Stimulated activated memory B cell treated with anti-CD40 and anti-IgM and Interleukin-4, amounts not matched to agents 10 μg/mL and 1 μg/mL and 100 μg/mL, for 72 hours (primary cell): ENCODE data around the gene DNLZ.
A peak's percentile ranks its signal among the peaks of the same experiment; 100 is the strongest.

Experiments
- ATAC-seq: fragments of 150-1000 bp; cut with Tn5 transposase; 2 replicates; pipeline ENCODE4 v1.10.0; 2021
- H3K27ac Mint-ChIP-seq: one replicate; pipeline ENCODE4 v1.8.0; 2022; ENCODE audit warnings: mild to moderate bottlenecking, mixed read lengths
- H3K27me3 Mint-ChIP-seq: one replicate; pipeline ENCODE4 v1.8.0; 2022; ENCODE audit warnings: mixed read lengths
- H3K36me3 Mint-ChIP-seq: one replicate; pipeline ENCODE4 v1.8.0; 2022; ENCODE audit warnings: mixed read lengths
- H3K4me1 Mint-ChIP-seq: one replicate; pipeline ENCODE4 v1.8.0; 2022; ENCODE audit warnings: mixed read lengths
- H3K4me3 Mint-ChIP-seq: one replicate; pipeline ENCODE4 v1.8.0; 2022; ENCODE audit warnings: mild to moderate bottlenecking, moderate library complexity, mixed read lengths
- H3K9me3 Mint-ChIP-seq: one replicate; pipeline ENCODE4 v1.8.0; 2022; ENCODE audit warnings: mixed read lengths

Gene DNLZ

GRCh38 chr9:136401173-136401922 is 37.8 kb upstream of the DNLZ start:
- H3K27ac Mint-ChIP-seq, result peak overlapping the region; percentile 86
- peaks cover 62% of the 10 kb centered on the region for H3K4me1 Mint-ChIP-seq
- peak overlapping the region; percentile 36 for H3K4me3 Mint-ChIP-seq
- H3K27me3 Mint-ChIP-seq, result no peaks in the 10 kb centered on the region
- H3K36me3 Mint-ChIP-seq, result peaks cover 27% of the 10 kb centered on the region
- H3K9me3 Mint-ChIP-seq, result no peaks in the 10 kb centered on the region
- no peak for ATAC-seq

- Mint-ChIP-seq H3K27me3 (no peaks in the 10 kb centered on the region), H3K4me1 (peaks cover 60% of the 10 kb centered on the region), H3K9me3 (no peaks in the 10 kb centered on the region), H3K36me3 (peaks cover 27% of the 10 kb centered on the region), H3K4me3 (peak within 1 kb of the TSS; percentile 84), H3K27ac (peak within 1 kb of the TSS; percentile 80)
- peak; percentile 86 for ATAC-seq
These were observed 36.7 kb upstream of the DNLZ start, which contains the start of gene SNAPC4 for GRCh38 chr9:136400038-136400834. Gene SNAPC4, minus strand, starts transcription at chr9:136400170. Its CDS starts 1,742 bp downstream, at chr9:136398428.

GRCh38 chr9:136399176-136400037 is 35.9 kb upstream of the DNLZ start:
- peak overlapping the region; percentile 80 for H3K27ac Mint-ChIP-seq
- ATAC-seq, result peak; percentile 57

GRCh38 chr9:136398286-136398685 is 34.7 kb upstream of the DNLZ start:
- Mint-ChIP-seq H3K36me3 (peaks cover 37% of the 10 kb centered on the region), H3K4me3 (peak overlapping the region; percentile 84), H3K27me3 (no peaks in the 10 kb centered on the region), H3K4me1 (peaks cover 41% of the 10 kb centered on the region), H3K27ac (no peak overlapping the region), H3K9me3 (no peaks in the 10 kb centered on the region)
- no peak for ATAC-seq

More at GRCh38 chr9:136399176-136400037, 35.9 kb upstream of the DNLZ start:
- H3K4me1 Mint-ChIP-seq, result peaks cover 52% of the 10 kb centered on the region
- peak overlapping the region; percentile 84 for H3K4me3 Mint-ChIP-seq
- no peaks in the 10 kb centered on the region for H3K9me3 Mint-ChIP-seq
- peaks cover 35% of the 10 kb centered on the region for H3K36me3 Mint-ChIP-seq
- H3K27me3 Mint-ChIP-seq, result no peaks in the 10 kb centered on the region

GRCh38 chr9:136397643-136398042 is 34.1 kb upstream of the DNLZ start:
- Mint-ChIP-seq H3K4me3 (no peak overlapping the region), H3K27ac (no peak overlapping the region), H3K4me1 (peaks cover 38% of the 10 kb centered on the region), H3K27me3 (no peaks in the 10 kb centered on the region), H3K9me3 (no peaks in the 10 kb centered on the region), H3K36me3 (peaks cover 38% of the 10 kb centered on the region)
- no peak for ATAC-seq

- Mint-ChIP-seq H3K27ac (no peak overlapping the region), H3K36me3 (peaks cover 38% of the 10 kb centered on the region), H3K27me3 (no peaks in the 10 kb centered on the region), H3K9me3 (no peaks in the 10 kb centered on the region), H3K4me1 (peaks cover 30% of the 10 kb centered on the region), H3K4me3 (no peak overlapping the region)
- no peak for ATAC-seq
These were observed 32.6 kb upstream of the DNLZ start for GRCh38 chr9:136396219-136396515.

- no peak for ATAC-seq
- Mint-ChIP-seq H3K27ac (no peak overlapping the region), H3K36me3 (peaks cover 44% of the 10 kb centered on the region)
These were observed 32.0 kb upstream of the DNLZ start for GRCh38 chr9:136395345-136396218.

GRCh38 chr9:136395020-136395340 is 31.4 kb upstream of the DNLZ start:
- Mint-ChIP-seq H3K9me3 (no peaks in the 10 kb centered on the region), H3K27ac (no peak overlapping the region), H3K36me3 (peaks cover 50% of the 10 kb centered on the region), H3K27me3 (no peaks in the 10 kb centered on the region), H3K4me3 (no peak overlapping the region), H3K4me1 (peaks cover 21% of the 10 kb centered on the region)
- ATAC-seq, result no peak

More at GRCh38 chr9:136395345-136396218, 32.0 kb upstream of the DNLZ start:
- no peak overlapping the region for H3K4me3 Mint-ChIP-seq
- peaks cover 25% of the 10 kb centered on the region for H3K4me1 Mint-ChIP-seq
- H3K27me3 Mint-ChIP-seq, result no peaks in the 10 kb centered on the region
- no peaks in the 10 kb centered on the region for H3K9me3 Mint-ChIP-seq

- H3K36me3 Mint-ChIP-seq, result peaks cover 55% of the 10 kb centered on the region
- H3K4me3 Mint-ChIP-seq, result no peak overlapping the region
These were observed 30.9 kb upstream of the DNLZ start for GRCh38 chr9:136394312-136395019.

GRCh38 chr9:136393531-136393930 is 30.0 kb upstream of the DNLZ start:
- H3K4me3 Mint-ChIP-seq, result no peak overlapping the region
- H3K4me1 Mint-ChIP-seq, result peaks cover 11% of the 10 kb centered on the region
- H3K9me3 Mint-ChIP-seq, result no peaks in the 10 kb centered on the region
- no peak for ATAC-seq
- no peak overlapping the region for H3K27ac Mint-ChIP-seq
- H3K27me3 Mint-ChIP-seq, result no peaks in the 10 kb centered on the region
- peaks cover 64% of the 10 kb centered on the region for H3K36me3 Mint-ChIP-seq

More at GRCh38 chr9:136394312-136395019, 30.9 kb upstream of the DNLZ start:
- no peak for ATAC-seq
- no peaks in the 10 kb centered on the region for H3K9me3 Mint-ChIP-seq
- peaks cover 21% of the 10 kb centered on the region for H3K4me1 Mint-ChIP-seq
- no peaks in the 10 kb centered on the region for H3K27me3 Mint-ChIP-seq
- no peak overlapping the region for H3K27ac Mint-ChIP-seq

GRCh38 chr9:136392538-136393449 is 29.2 kb upstream of the DNLZ start:
- ATAC-seq, result no peak
- Mint-ChIP-seq H3K4me3 (no peak overlapping the region), H3K9me3 (no peaks in the 10 kb centered on the region), H3K36me3 (peaks cover 69% of the 10 kb centered on the region), H3K27me3 (no peaks in the 10 kb centered on the region), H3K27ac (no peak overlapping the region), H3K4me1 (peaks cover 6% of the 10 kb centered on the region)

- no peaks in the 10 kb centered on the region for H3K27me3 Mint-ChIP-seq
- ATAC-seq, result no peak
- no peak overlapping the region for H3K4me3 Mint-ChIP-seq
- H3K4me1 Mint-ChIP-seq, result peaks cover 2% of the 10 kb centered on the region
- peaks cover 71% of the 10 kb centered on the region for H3K36me3 Mint-ChIP-seq
- no peaks in the 10 kb centered on the region for H3K9me3 Mint-ChIP-seq
- no peak overlapping the region for H3K27ac Mint-ChIP-seq
These were observed 28.4 kb upstream of the DNLZ start for GRCh38 chr9:136391737-136392537.
